G401.6 (cell line): ENCODE data around the gene CAV1.

Source experiments
- FAIRE-seq: peaks from 2 replicates; lab custom pipeline; 2012; peaks lifted over from hg19 to GRCh38; lab: Jason Lieb, UNC

The CAV1 gene

DNA sequence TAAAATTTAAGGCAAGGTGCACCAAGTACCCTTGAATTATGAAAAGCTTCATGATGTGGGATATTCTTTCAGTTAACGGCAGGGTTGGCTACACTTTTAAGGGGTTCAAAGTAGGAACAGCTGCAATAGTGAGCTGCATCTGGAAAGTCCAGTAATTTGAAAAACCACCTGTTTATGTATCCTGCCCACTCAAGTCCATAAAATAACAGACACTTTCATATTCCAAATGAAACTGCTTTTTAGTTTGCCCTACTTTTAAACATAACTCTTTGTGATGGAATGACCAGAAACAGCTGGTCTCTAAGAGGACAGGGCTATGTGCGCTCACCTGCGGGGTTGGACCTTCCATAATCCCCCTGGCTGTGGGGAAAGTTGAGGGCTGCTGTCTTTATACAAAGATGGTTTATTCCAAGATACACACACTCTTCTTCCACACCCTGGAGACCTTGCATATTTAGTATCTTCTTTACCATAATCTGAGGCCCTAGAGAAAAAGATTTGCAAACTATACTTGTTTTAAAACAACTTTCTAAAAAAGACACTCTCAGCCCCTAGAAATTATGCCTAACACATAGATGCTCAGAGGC is 7.4 kb downstream of the CAV1 start:
- FAIRE-seq, result no peak

DNA sequence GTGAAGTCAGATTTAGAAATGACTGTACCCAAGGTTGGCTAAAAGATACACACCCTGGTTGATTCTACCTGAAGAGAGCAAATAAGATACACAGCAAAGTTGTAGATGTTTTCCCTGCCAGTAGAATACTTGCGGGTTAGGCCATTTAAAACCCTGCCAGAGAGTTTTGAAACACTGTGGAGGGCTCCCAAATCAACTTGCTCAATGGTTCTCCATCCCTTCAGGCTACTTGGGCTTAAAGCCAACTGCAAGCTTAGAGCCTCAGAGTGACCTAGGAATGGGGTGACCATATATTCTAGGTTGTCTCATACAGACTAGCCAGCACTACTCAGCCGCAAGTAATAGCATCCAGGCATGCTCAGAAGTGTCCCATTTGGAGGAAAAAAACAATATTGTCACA is 10.0 kb downstream of the CAV1 start:
- FAIRE-seq, result no peak

DNA sequence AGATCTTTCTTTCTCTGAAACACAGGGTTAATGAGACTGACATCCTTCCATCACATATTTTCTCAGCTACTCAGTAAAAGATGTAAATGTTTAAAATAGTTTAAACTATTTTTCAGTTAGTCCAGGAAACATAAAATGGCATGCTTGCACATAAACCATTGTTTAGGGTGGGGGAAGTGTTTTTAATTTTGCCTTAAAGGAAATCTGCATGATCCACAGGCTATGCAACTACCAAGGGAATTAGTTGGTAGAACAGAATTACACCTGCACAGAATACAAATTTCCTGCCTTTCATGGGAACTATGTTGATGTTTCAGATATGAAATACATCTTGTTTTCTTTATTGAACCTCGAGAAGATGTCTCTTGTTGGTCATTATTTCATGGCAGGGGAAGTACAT is 10.6 kb downstream of the CAV1 start:
- FAIRE-seq, result no peak

DNA sequence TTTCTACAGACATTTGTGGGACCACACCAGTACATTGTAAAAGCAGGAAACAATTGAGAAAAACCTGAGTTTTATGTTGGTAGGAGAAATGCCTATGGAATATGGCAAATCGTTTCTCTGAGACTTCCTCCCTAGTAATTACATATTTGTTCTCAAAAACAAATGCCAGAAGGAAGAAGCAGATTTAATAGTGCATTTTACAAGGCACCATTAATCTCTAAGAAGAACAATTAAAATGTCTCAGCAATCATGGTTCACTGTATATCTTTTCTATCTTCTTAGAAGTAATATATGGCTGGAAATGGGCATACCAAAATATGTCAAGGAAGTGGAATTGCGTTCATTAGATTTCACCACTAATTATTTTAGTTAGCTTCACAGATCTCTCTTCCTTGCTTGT is 13.3 kb downstream of the CAV1 start:
- no peak for FAIRE-seq

DNA sequence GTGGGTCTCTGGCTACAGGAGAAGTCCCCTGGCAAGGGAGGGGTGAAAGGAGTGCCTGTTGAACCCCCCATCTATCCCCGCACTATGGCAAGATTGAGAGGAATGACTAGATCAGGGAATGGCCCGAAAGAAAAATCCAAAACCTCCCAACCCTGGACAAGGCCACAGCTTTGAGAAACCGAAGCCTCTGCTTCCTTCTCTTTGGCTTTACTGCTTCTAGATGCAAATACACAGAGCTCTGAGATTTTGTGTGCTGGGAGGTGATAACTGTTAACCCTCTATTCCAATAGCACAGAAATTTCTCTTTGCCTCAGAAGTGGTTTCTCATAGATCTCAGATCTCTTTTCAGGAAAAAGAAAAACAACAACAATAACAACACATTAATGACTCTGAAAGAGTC is 15.0 kb downstream of the CAV1 start:
- no peak for FAIRE-seq

DNA sequence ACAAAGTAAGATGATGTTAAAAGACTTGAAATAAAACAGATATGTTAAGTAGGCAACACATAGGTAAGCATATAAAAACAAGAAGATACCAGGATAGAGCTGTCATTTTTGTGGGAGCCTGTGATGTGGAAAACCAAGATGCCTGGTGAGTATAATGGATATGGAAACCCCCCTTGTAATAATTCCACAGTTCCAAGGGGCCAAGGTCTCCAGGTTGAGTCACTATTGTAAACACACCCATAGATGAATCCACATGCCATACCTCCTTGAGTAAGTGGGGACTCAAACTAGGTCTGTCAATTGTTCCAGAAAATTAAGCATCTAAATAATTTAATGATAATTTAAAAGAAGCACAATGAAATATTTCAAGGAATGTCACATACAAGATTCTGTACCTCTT is 15.9 kb downstream of the CAV1 start:
- no peak for FAIRE-seq

DNA sequence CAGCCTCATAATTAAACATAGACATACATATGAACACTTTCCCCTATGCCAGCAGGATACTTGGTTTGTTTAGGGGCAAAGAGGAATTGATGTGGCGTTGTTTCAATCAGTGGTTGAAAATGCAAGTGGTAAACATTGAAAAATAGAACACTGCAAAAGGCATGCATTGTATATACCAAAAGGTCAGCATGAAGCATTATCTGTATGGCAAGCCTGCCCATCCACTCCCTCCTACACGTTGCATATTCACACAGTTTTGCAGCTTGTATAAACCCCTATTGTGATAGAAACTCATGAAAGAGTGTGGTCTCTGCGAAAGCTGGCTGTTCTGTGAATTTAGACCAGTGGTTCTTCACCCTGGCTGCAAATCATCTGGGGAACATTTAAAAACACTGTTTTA is 17.1 kb downstream of the CAV1 start:
- FAIRE-seq, result no peak

DNA sequence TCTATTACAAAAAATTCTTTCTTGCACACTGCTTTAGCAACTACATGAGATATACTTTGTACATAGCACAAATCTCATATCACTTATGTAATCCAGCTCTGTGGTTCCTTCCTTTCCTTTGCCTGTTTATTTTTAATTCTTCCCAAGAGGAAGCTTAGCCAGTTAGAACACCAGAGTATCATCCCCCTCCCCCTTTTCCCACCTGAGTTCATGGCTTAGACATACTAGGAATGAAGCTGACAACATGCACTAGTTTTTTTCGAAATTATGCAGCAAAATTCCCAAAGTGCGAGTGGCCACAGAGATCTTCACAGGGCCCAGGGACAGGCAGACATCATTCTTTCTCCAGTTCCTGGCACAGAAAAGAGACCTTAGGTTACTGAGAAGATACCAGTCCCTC is 17.8 kb downstream of the CAV1 start:
- FAIRE-seq, result no peak

DNA sequence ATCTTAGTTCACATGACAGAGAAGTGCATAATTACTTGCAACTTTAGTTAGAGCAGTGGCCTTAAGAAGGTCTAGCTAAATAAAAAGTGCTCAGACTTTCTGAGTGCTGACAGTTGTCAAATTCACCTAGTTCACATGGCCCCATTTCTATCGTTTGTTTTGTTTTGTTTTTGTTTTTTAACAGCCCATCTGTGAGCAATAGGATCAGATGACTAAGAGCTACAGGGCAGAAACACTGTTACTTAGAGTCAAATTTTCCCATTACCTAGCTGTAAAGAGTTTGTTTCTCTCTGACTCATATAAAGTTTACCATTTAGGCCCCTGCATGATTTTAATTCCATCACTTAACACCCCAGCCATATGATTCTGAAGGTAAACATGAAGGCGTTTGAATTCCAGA is 18.8 kb downstream of the CAV1 start:
- FAIRE-seq, result no peak

DNA sequence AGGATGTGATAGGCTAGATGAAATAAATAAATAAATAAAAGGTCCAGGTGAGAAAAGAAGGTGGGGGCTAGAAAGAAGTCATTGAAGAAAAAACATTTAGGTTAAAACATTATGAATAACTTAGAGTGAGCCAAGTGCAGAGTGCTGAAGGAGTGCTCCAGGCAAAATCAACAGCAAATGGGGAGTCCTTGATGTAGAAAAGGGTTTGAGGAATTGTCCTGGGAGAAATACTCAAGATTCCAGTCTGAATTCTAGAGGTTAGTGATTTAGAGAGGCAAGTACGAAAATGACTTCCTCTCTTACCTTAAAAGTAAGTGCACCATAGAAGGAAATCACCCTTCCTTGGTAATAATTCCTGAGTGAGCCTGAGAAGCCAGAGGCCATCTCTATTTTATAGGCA is 19.7 kb downstream of the CAV1 start:
- FAIRE-seq, result no peak

DNA sequence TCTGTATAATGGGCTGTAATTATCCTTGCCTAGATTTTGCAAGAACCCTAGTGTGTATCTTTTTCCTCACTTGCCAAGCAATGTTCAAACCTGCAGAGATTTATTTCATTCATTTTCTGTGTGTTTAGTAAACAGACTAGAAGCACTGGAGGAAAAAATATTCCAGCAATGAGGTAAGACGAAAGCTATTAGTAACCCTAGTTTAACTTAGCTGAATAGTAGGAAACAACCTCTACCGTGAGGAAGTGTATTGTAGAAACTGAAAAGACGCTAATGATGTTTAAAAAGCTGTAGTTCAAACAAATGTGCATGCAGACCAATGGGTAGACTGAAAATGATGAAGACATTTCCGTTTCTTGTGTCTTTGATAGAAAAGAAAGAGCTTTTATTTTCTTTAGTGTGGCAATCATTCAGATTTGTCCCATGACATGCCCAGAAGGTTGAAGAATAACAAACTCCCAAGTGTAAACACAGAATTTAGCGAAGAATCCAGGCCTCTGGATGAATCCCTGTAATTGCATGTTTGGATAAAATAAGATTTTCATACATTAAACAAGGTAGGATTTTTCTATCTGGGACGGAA is 20.7 kb downstream of the CAV1 start:
- no peak for FAIRE-seq

DNA sequence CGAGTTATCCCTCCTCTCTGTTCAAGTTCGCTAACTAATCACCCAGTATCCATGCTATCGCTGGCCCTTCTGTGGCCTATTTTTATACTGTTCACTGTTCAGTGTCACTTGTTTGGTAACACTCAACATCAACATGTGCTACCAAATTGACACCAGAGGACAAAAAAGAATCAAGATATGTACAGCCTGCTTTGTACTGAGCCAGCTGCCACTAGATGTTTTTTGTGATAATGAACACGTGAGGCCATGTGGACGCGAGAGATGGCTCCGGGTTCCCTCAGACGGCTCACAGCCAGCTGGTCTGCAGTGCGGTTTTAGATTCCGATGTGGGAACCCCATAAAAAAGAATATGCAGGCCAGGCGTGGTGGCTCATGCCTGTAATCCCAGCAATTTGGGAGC is 21.2 kb downstream of the CAV1 start:
- FAIRE-seq, result no peak

DNA sequence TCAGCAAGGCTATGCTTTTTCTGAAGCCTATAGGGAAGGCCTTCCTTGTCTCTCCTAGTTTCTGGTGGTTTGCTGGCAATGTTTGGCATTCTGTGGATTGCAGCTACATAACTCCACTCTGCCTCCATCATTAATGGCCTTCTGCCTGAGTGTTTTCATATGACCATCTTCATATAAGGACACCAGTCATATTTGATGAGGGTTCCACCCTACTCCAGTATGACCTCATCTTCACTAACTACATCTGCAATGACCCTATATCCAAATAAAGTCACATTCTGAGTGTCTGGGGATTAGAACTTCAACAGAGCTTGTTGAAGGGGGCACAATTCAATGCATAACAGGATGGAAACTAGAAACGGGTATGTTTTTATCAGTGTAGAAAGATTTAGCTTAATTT is 22.1 kb downstream of the CAV1 start:
- no peak for FAIRE-seq

DNA sequence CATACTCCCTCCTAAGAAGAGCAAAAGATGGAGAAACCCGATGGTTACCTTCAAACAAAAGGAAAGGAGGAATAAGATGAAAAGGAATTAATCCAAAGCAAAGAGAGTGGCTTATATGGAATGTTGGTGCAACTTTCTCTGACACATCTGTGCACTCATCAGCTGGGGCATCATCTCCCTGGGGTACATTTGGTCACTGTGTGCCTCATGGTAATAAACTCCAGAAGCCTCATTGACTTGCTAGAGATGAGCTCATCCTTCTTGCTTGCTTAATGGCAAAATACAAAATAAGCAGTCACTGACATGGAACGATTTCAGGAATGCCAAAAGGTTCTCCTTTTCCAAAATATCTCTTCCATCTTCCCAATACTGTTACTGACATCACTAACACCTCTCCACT is 22.5 kb downstream of the CAV1 start:
- no peak for FAIRE-seq

DNA sequence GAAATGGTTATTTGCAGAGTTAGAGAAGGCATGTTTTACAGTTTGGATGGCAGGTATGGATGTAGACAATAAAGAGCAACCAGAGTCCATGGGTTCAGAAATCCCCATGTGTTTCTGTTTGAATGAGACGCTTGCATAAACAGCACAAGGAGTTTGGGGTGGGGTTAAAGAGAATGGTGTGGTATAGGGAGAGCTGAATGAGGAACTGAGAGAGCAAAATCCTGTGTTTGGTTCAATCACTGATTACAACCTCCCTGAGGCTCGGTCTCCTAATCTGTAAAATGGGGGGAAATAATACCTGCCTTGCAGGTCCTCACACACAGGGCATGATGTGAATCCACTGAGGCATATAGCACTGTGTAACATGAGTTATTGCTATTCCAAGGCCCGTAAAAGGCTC is 23.7 kb downstream of the CAV1 start:
- no peak for FAIRE-seq

DNA sequence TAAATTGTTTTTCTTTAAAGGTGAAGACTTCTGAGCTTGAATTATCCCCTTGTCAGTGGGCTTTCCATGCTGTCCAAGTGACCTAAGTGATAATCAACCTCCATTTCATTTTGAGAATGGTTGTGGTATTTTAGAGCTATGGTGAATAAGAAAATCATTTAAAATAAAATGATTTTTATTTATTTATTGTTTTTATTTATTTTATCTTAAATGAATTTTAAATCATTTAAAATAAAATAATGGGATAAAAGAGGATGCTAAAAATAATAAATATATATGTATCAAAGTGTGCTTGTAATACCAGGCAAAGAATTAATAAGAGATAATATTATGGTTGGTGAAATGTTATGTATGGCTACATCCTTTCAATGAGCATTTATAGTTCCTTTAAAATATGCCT is 24.5 kb downstream of the CAV1 start:
- FAIRE-seq, result no peak

DNA sequence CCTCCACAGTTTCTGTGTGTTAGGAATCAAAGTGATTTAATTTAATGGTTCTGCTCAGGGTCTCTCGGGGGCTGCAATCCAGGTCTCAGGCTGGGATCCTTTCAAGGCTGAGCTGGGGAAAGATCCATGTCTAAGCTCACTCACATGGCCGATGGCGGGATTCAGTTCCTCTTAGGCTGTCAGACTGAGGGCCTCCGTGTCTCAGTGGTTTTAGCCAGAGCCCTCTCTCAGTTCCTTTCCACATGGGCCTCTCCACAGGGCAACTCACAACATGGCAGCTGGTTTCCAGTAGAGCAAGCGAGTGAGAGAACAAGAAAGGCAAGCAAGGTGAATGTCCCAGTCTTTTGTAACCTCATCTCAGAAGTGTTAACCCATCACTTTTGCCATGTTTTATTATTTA is 26.9 kb downstream of the CAV1 start:
- no peak for FAIRE-seq

DNA sequence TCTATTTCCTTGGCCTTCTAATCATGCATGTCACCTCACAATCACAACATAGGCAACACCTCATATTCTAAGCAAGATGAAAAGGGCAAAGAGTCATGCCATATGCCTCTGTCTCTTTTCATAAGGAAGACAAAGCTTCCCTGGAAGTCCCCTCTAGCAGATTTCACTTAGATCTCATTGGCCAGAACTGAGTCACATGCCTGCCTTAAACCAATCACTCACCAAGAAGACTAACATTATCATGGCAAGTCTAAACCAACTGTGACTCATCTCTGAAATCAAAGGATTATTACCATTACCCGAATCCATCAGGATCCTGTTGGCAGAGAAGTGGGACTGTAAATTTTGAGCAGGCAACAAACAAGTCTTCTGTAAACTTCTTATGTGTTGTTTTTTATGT is 27.8 kb downstream of the CAV1 start:
- FAIRE-seq, result no peak

DNA sequence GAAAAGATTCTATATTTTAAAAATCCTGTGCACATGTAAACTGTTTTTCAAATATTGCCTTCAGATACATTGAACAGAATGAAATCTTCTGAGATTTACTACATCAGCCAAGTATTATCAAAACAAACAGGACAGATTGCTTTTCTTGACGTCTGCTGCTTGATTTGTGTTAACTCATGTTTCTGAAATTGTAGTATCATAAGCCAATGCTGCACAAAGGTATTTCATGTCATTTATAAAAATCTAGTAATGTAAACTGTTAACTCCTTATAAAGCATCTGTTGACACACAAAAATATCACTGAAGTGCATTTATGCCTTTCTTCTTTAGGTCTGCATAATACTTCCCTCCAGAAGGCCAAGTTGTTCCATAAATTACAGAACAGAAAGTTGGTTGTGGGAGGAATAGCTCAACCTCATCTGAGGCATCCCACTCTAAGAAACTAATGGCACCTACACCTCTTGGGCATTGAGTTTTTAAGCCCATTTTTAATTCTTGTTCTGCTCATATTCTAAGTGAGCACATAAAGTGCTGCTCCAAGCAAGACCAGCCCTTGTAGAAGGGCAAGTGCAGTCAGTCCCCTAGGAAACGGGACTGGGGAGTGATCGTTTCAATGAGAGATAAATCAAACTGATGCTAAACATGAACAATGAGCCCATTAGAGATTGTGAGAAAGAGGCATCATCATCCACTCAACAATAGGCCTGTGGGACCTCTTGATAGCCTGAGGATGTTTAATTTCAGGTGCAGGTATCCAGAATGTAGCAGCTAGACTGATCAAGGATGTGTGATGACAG is 28.5 kb downstream of the CAV1 start:
- FAIRE-seq, result no peak

DNA sequence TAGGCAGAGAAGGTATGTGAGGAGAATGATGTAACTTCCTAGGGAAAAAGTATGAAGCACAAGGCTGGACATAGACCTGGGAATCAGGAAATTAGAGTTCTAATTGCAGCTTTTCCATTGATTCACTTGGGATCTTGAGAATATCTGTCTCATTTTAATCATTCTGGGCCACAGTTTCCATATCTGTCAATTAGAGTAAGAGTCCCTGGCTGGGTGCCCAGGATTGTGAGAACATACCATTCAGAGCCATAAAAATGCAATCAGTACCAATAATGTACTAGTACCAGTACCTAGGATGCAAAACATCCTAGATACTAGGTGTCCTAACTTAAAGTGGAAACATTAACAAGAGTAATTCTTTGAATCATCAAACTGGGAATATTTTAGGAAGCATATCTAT is 29.6 kb downstream of the CAV1 start:
- FAIRE-seq, result no peak

DNA sequence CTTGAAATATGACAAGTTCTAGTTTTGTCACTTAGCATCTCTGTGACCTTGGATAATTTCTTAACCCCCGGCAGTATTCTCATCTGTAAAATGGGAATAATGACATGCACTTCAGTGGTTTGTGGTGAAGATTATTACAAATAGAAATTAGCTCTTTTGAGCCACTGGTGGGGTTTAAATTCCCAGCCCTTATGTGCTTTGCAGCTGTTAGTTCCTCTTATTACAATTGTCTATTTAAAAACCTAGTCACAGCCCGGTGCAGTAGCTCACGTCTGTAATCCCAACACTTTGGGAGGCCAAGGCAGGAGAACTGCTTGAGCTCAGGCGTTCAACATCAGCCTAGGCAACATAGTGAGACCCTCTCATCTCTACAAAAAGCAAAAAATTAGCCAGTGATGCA is 30.1 kb downstream of the CAV1 start:
- FAIRE-seq, result no peak

DNA sequence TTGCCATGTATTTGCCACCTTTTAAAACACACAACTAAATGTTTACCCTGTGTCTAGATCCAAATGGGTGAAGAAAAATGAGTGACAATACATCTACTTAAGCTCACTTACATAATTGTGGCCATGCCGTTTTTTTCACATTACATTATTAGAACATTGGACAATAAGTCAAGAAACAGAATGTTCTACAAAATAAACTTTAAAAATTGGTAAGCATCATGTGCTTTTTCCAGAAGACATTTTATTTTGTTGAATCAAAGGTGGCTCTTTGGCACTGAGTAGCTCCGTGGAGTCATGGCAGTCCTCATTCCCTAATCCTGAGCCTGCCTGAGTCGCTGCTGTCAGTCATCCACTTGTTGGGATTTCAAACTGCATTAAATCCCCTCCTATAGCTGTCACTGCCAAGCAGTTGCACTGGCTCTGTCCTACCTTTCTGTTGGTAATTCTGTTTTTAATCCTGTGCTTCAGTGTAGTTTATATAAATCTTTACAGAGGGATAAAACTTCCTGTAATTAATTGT is 32.3 kb downstream of the CAV1 start:
- no peak for FAIRE-seq

DNA sequence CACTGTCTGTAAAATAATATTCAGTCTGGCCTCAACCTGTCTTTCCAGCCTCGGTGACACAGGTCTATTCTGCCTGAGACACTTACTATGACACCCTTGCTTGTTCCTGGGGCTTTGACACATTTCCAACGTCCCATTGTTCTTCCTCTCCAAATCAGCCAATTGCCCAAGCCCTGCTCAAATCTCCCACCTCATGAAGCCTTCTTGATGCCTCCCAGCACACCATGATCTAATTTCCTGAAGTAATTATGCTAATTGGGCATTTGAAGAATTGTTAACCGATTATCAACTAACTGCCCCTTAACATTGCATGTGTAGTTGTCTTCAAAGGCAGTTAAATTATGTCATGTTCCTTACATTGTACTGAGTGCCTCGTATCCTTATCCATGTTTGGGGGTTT is 33.1 kb downstream of the CAV1 start:
- no peak for FAIRE-seq
